ENCODE measurements around the gene UBR2. TPM values are rescaled to one million over a fixed set of nuclear protein-coding genes. Genes with fewer than 3 reads are reported as not detected.

The UBR2 gene
- total and polyA plus RNA-seq, 2 of the 13 experiments (the other 11 are each of a cell fraction or from before 2014, with no cell fraction given) = 17.6 to 29.3 TPM

DNA sequence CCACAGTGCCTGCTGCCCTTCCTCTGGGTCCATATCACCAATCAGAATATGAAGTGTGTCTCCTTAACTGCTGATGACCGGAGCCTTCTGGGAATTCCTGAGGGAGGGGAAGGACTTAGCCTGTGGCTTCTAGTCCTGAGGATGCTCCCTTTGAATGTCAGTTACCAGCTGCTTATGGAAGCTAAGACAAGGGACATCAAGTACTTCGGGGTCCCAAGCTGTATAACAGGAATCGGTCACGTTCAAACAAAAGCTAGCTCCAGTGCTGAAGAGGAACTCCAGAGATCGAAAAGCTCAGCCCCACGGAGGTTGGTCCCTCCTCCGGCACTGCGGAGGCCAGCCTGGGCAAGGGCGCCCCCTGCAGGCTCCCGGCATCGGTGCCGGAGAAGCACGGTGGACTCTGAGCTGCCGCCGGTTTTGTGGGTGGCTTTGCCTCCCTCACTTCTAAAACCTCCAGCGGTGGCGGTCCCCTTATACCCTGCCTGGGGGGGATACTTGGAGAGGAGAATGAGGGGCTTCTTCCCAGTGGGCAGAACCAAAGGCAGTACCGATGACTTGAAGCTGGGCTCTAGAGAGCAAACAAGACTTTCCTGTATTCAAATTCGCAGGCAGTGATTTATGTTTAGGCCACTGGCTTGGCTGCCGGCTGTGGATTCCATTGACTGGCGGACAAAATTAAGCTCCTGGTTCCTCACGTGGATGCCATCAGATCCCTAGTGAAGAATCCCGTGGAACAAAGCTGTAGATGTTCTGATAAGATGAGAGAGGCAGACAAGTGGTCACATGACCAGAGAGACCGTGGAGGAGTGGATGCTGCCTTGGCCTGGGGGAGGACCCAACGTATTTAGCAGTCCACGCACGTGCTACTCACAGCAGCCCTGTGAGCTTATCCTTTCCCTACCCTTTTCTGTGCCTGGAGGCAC is 16.2 kb upstream of the UBR2 start (continued):
- TF ChIP-seq XRCC5 (optimal IDR thresholded peaks at IDR 0.05; ENCODE audit: low read length) (peak; percentile 99), TOE1 (CRISPR knock-in tag; IDR thresholded peaks at IDR 0.05) (no peak), SIX1 (CRISPR knock-in tag; IDR thresholded peaks at IDR 0.05; ENCODE audit: borderline replicate concordance) (0 out of 2 replicates have a peak, but pooled peaks have one; percentile 40), ZNF124 (CRISPR knock-in tag; IDR thresholded peaks at IDR 0.05) (peak; percentile 82; the same call in 1 of the 2 replicates), NR2F1 (CRISPR knock-in tag; IDR thresholded peaks at IDR 0.05) (no peak), CEBPG (CRISPR knock-in tag; IDR thresholded peaks at IDR 0.05) (peak; percentile 3; the same call in 1 of the 2 replicates), ZNF720 (CRISPR knock-in tag; IDR thresholded peaks at IDR 0.05) (no peak), PHF8 (CRISPR knock-in tag; IDR thresholded peaks at IDR 0.05) (peak; percentile 39; the same call in 1 of the 2 replicates), ZKSCAN1 (IDR thresholded peaks at IDR 0.05; ENCODE audit: low read length) (no peak), MXD4 (CRISPR knock-in tag; IDR thresholded peaks at IDR 0.05) (0 out of 2 replicates have a peak, but pooled peaks have one; percentile 25), SOX5 (CRISPR knock-in tag; IDR thresholded peaks at IDR 0.05; ENCODE audit: borderline replicate concordance) (peak; percentile 33; the same call in 1 of the 2 replicates), ZNF709 (CRISPR knock-in tag; IDR thresholded peaks at IDR 0.05) (no peak), SMARCE1 (IDR thresholded peaks at IDR 0.05; ENCODE audit: borderline replicate concordance) (no peak), FOXJ3 (CRISPR knock-in tag; IDR thresholded peaks at IDR 0.05; ENCODE audit: borderline replicate concordance) (no peak), TAF1 (CRISPR knock-in tag; IDR thresholded peaks at IDR 0.05) (no peak), ZNF660 (CRISPR knock-in tag; IDR thresholded peaks at IDR 0.05; ENCODE audit: borderline replicate concordance, low read depth) (no peak)
- TF ChIP-seq, protein P1, sequence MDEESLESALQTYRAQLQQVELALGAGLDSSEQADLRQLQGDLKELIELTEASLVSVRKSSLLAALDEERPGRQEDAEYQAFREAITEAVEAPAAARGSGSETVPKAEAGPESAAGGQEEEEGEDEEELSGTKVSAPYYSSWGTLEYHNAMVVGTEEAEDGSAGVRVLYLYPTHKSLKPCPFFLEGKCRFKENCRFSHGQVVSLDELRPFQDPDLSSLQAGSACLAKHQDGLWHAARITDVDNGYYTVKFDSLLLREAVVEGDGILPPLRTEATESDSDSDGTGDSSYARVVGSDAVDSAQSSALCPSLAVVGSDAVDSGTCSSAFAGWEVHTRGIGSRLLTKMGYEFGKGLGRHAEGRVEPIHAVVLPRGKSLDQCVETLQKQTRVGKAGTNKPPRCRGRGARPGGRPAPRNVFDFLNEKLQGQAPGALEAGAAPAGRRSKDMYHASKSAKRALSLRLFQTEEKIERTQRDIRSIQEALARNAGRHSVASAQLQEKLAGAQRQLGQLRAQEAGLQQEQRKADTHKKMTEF (CRISPR knock-in tag; IDR thresholded peaks at IDR 0.05) = peak; percentile 60; the same call in 1 of the 2 replicates
- TF ChIP-seq, protein P2, sequence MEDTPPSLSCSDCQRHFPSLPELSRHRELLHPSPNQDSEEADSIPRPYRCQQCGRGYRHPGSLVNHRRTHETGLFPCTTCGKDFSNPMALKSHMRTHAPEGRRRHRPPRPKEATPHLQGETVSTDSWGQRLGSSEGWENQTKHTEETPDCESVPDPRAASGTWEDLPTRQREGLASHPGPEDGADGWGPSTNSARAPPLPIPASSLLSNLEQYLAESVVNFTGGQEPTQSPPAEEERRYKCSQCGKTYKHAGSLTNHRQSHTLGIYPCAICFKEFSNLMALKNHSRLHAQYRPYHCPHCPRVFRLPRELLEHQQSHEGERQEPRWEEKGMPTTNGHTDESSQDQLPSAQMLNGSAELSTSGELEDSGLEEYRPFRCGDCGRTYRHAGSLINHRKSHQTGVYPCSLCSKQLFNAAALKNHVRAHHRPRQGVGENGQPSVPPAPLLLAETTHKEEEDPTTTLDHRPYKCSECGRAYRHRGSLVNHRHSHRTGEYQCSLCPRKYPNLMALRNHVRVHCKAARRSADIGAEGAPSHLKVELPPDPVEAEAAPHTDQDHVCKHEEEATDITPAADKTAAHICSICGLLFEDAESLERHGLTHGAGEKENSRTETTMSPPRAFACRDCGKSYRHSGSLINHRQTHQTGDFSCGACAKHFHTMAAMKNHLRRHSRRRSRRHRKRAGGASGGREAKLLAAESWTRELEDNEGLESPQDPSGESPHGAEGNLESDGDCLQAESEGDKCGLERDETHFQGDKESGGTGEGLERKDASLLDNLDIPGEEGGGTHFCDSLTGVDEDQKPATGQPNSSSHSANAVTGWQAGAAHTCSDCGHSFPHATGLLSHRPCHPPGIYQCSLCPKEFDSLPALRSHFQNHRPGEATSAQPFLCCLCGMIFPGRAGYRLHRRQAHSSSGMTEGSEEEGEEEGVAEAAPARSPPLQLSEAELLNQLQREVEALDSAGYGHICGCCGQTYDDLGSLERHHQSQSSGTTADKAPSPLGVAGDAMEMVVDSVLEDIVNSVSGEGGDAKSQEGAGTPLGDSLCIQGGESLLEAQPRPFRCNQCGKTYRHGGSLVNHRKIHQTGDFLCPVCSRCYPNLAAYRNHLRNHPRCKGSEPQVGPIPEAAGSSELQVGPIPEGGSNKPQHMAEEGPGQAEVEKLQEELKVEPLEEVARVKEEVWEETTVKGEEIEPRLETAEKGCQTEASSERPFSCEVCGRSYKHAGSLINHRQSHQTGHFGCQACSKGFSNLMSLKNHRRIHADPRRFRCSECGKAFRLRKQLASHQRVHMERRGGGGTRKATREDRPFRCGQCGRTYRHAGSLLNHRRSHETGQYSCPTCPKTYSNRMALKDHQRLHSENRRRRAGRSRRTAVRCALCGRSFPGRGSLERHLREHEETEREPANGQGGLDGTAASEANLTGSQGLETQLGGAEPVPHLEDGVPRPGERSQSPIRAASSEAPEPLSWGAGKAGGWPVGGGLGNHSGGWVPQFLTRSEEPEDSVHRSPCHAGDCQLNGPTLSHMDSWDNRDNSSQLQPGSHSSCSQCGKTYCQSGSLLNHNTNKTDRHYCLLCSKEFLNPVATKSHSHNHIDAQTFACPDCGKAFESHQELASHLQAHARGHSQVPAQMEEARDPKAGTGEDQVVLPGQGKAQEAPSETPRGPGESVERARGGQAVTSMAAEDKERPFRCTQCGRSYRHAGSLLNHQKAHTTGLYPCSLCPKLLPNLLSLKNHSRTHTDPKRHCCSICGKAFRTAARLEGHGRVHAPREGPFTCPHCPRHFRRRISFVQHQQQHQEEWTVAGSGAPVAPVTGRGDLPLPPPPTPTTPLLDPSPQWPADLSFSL (CRISPR knock-in tag; IDR thresholded peaks at IDR 0.05) = no peak
- TF ChIP-seq, protein P3, sequence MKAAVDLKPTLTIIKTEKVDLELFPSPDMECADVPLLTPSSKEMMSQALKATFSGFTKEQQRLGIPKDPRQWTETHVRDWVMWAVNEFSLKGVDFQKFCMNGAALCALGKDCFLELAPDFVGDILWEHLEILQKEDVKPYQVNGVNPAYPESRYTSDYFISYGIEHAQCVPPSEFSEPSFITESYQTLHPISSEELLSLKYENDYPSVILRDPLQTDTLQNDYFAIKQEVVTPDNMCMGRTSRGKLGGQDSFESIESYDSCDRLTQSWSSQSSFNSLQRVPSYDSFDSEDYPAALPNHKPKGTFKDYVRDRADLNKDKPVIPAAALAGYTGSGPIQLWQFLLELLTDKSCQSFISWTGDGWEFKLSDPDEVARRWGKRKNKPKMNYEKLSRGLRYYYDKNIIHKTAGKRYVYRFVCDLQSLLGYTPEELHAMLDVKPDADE (CRISPR knock-in tag; IDR thresholded peaks at IDR 0.05) = no peak
